Astrocyte (in vitro differentiated cells and primary cell): Measurements from ENCODE around the gene NLRP6. TPM values are rescaled to one million over a fixed set of nuclear protein-coding genes. Genes with fewer than 3 reads are reported as not detected.

Experiments
- DNase-seq: peaks from one replicate; pipeline ENCODE4 v3.0.0-alpha.2; 2010; ENCODE audit warnings: low read depth
- FAIRE-seq: peaks from 2 replicates; lab custom pipeline; 2011; peaks lifted over from hg19 to GRCh38; lab: Jason Lieb, UNC
- H2AFZ ChIP-seq: 2 replicates; pipeline ENCODE4 v1.6.0; 2012; ENCODE audit warnings: low read depth, low read length, inconsistent platforms
- H3K27ac ChIP-seq: 2 replicates; pipeline ENCODE4 v1.5.1; 2011; ENCODE audit warnings: low read depth, low read length, inconsistent platforms
- H3K27me3 ChIP-seq: 2 replicates; pipeline ENCODE4 v1.6.0; 2011; ENCODE audit warnings: low read length, inconsistent platforms; ENCODE audit not compliant: insufficient read depth
- H3K36me3 ChIP-seq: 2 replicates; pipeline ENCODE4 v1.5.1; 2011; ENCODE audit warnings: low read length, inconsistent platforms; ENCODE audit not compliant: insufficient read depth
- H3K4me1 ChIP-seq: 2 replicates; pipeline ENCODE4 v1.5.1; 2011; ENCODE audit warnings: low read length, inconsistent platforms; ENCODE audit not compliant: insufficient read depth
- H3K4me2 ChIP-seq: 2 replicates; pipeline ENCODE4 v1.6.0; 2012; ENCODE audit warnings: low read length, inconsistent platforms
- H3K4me3 ChIP-seq: 2 replicates; pipeline ENCODE4 v1.5.1; 2011; ENCODE audit warnings: low read depth, mild to moderate bottlenecking, low read length, inconsistent platforms; ENCODE audit not compliant: insufficient read depth
- H3K79me2 ChIP-seq: 2 replicates; pipeline ENCODE4 v1.6.0; 2012; ENCODE audit warnings: mild to moderate bottlenecking, low read length, inconsistent platforms; ENCODE audit not compliant: insufficient read depth
- H3K9ac ChIP-seq: 2 replicates; pipeline ENCODE4 v1.6.0; 2012; ENCODE audit warnings: mild to moderate bottlenecking, low read length, inconsistent platforms
- H3K9me3 ChIP-seq: 2 replicates; pipeline ENCODE4 v1.5.1; 2012; ENCODE audit warnings: low read depth, mild to moderate bottlenecking, low read length, inconsistent platforms; ENCODE audit not compliant: insufficient read depth
- H4K20me1 ChIP-seq: 2 replicates; pipeline ENCODE4 v1.6.0; 2012; ENCODE audit warnings: low read length, inconsistent platforms; ENCODE audit not compliant: insufficient read depth
- H3K27ac Mint-ChIP-seq: one replicate; pipeline ENCODE4 v1.8.0; 2021; ENCODE audit warnings: mild to moderate bottlenecking, mixed read lengths; ENCODE audit not compliant: unreplicated experiment
- H3K27me3 Mint-ChIP-seq: one replicate; pipeline ENCODE4 v1.8.0; 2021; ENCODE audit warnings: low read depth, mixed read lengths; ENCODE audit not compliant: unreplicated experiment
- H3K36me3 Mint-ChIP-seq: one replicate; pipeline ENCODE4 v1.8.0; 2021; ENCODE audit warnings: low read depth, mixed read lengths; ENCODE audit not compliant: unreplicated experiment
- H3K4me1 Mint-ChIP-seq: one replicate; pipeline ENCODE4 v1.8.0; 2021; ENCODE audit warnings: low read depth, mixed read lengths; ENCODE audit not compliant: unreplicated experiment
- H3K4me3 Mint-ChIP-seq: one replicate; pipeline ENCODE4 v1.8.0; 2021; ENCODE audit warnings: mild to moderate bottlenecking, moderate library complexity, mixed read lengths; ENCODE audit not compliant: unreplicated experiment
- H3K9me3 Mint-ChIP-seq: one replicate; pipeline ENCODE4 v1.8.0; 2021; ENCODE audit warnings: mild to moderate bottlenecking, mixed read lengths; ENCODE audit not compliant: unreplicated experiment
- EZH2 ChIP-seq: IDR thresholded peaks from 2 replicates; pipeline ENCODE4 v1.6.1; 2012; ENCODE audit warnings: mild to moderate bottlenecking, low read length, inconsistent platforms; ENCODE audit not compliant: insufficient read depth
- total RNA-seq: library from RNA; stranded (reverse); gene quantifications from 2 replicates; pipeline ENCODE4 v1.2.1, GENCODE V29; 2021
- TF ChIP-seq, protein P1 (sequence below): IDR thresholded peaks from 2 replicates; pipeline ENCODE4 v1.5.1; 2011; ENCODE audit warnings: low read depth, mild to moderate bottlenecking, inconsistent platforms, low read length, moderate library complexity; ENCODE audit not compliant: insufficient read depth

The NLRP6 gene
- total RNA-seq, 1 donor from 2014 or later, result not detected

DNA sequence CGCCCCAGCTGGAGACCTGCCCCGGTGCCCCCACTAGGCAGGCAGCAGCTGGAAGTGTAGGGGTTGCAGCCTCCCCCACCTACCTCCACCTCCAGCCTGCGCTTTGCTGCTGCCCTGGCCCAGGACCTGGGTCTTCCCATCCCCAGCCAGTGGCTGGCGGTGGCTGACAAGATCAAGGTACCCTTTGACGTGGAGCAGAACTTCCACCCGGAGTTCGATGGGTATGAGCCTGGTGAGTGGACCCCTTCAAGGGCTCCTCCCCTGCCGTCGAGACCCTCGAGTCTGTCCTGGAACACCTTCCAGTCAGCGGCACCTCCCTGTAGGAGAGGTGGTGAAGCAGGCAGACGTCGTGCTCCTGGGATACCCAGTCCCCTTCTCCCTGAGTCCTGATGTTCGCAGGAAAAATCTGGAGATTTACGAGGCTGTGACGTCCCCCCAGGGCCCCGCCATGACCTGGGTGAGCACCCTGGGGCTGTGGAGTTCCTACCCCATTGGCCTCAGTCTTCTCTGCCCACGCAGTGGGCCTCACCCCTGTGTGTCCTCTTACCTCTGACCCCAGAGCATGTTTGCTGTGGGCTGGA lies 15.2 kb downstream of the NLRP6 start:
- Mint-ChIP-seq H3K4me3 (no peak overlapping the region), H3K36me3 (peaks cover 4% of the 10 kb centered on the region), H3K9me3 (no peaks in the 10 kb centered on the region), H3K4me1 (peaks cover 3% of the 10 kb centered on the region), H3K27me3 (peaks cover 9% of the 10 kb centered on the region), H3K27ac (no peak overlapping the region)
- FAIRE-seq (no peak), DNase-seq (no peak)
- Histone ChIP-seq H2AFZ (no peak overlapping the region), H3K4me3 (no peak overlapping the region), H3K4me1 (peaks cover 2% of the 10 kb centered on the region), H3K79me2 (no peaks in the 10 kb centered on the region), H3K9ac (no peak overlapping the region), H3K4me2 (no peak overlapping the region), H3K9me3 (no peaks in the 10 kb centered on the region), H3K36me3 (no peaks in the 10 kb centered on the region), H4K20me1 (no peaks in the 10 kb centered on the region), H3K27ac (no peak overlapping the region), H3K27me3 (peaks cover 1% of the 10 kb centered on the region)
- no peak for TF ChIP-seq EZH2
- TF ChIP-seq, protein P1, sequence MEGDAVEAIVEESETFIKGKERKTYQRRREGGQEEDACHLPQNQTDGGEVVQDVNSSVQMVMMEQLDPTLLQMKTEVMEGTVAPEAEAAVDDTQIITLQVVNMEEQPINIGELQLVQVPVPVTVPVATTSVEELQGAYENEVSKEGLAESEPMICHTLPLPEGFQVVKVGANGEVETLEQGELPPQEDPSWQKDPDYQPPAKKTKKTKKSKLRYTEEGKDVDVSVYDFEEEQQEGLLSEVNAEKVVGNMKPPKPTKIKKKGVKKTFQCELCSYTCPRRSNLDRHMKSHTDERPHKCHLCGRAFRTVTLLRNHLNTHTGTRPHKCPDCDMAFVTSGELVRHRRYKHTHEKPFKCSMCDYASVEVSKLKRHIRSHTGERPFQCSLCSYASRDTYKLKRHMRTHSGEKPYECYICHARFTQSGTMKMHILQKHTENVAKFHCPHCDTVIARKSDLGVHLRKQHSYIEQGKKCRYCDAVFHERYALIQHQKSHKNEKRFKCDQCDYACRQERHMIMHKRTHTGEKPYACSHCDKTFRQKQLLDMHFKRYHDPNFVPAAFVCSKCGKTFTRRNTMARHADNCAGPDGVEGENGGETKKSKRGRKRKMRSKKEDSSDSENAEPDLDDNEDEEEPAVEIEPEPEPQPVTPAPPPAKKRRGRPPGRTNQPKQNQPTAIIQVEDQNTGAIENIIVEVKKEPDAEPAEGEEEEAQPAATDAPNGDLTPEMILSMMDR, result no peak

DNA sequence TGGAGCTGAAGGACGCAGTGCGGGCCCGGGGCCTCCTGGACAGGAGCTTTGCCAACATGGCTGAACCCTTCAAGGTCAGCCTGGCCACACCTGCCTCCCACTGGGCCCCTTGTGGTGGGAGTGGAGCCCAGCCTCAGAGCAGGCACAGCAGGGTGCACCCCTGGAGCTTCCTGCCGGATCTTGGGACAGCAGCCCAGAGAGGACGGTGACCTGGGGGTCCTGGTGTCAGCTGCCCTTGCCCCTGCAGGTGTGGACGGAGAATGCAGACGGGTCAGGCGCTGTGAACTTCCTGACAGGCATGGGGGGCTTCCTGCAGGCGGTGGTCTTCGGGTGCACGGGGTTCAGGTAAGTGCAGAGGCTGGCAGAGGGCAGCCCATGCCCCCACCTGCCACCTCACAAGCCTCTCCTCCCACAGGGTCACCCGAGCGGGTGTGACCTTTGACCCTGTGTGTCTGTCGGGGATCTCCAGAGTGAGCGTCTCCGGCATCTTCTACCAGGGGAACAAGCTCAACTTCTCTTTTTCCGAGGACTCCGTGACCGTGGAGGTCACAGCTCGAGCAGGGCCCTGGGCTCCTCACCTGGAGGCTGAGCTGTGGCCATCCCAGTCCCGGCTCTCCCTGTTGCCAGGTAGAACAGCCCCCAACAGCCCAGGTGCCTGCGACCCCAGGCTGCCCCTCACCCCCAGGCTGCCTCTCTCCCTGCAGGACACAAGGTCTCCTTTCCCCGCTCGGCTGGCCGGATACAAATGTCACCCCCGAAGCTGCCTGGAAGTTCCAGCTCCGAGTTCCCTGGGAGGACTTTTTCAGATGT lies 15.8 kb downstream of the NLRP6 start:
- DNase-seq (no peak), FAIRE-seq (no peak)
- H3K4me1 ChIP-seq, result no peaks in the 10 kb centered on the region
- H3K79me2 ChIP-seq, result no peaks in the 10 kb centered on the region
- H2AFZ ChIP-seq, result no peak overlapping the region
- H3K9me3 ChIP-seq, result no peaks in the 10 kb centered on the region
- peaks cover 4% of the 10 kb centered on the region for H3K36me3 Mint-ChIP-seq
- no peaks in the 10 kb centered on the region for H3K27me3 ChIP-seq
- no peak overlapping the region for H3K9ac ChIP-seq
- H3K27me3 Mint-ChIP-seq, result peaks cover 9% of the 10 kb centered on the region
- no peak overlapping the region for H3K27ac ChIP-seq
- TF ChIP-seq, protein P1, result no peak
- no peak for TF ChIP-seq EZH2
- H3K36me3 ChIP-seq, result no peaks in the 10 kb centered on the region
- H3K4me1 Mint-ChIP-seq, result peaks cover 3% of the 10 kb centered on the region
- H3K27ac Mint-ChIP-seq, result no peak overlapping the region
- H3K9me3 Mint-ChIP-seq, result no peaks in the 10 kb centered on the region
- H3K4me3 ChIP-seq, result no peak overlapping the region
- H3K4me3 Mint-ChIP-seq, result no peak overlapping the region
- no peaks in the 10 kb centered on the region for H4K20me1 ChIP-seq
- H3K4me2 ChIP-seq, result no peak overlapping the region

DNA sequence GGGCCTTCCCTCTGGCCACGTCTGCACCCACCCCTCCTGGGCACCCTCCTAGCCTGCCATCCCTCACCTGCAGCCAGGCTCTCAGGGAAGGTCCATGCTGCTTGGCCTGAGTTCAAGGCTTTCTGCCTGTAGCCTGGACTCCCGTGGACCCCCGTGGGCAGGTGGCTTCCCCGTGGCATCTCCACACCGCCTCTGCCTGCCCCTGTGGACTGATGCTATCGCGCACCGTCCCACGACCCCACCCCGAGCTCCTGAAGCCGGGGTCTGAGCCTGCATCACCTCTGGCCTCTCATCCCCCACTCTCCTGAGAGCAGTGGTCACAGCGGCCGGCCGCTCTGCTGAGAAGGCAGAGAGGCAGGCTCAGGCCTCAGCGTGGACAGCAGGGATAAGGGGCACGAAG lies 16.6 kb downstream of the NLRP6 start:
- H3K9me3 ChIP-seq, result no peaks in the 10 kb centered on the region
- Mint-ChIP-seq H3K27ac (no peak overlapping the region), H3K9me3 (no peaks in the 10 kb centered on the region), H3K4me3 (no peak overlapping the region), H3K4me1 (peaks cover 3% of the 10 kb centered on the region), H3K27me3 (peaks cover 9% of the 10 kb centered on the region), H3K36me3 (peaks cover 4% of the 10 kb centered on the region)
- no peak overlapping the region for H3K4me3 ChIP-seq
- no peak overlapping the region for H3K9ac ChIP-seq
- no peaks in the 10 kb centered on the region for H3K27me3 ChIP-seq
- no peaks in the 10 kb centered on the region for H3K36me3 ChIP-seq
- DNase-seq, result no peak
- no peaks in the 10 kb centered on the region for H3K79me2 ChIP-seq
- H4K20me1 ChIP-seq, result no peaks in the 10 kb centered on the region
- no peak overlapping the region for H3K27ac ChIP-seq
- no peak for FAIRE-seq
- no peak overlapping the region for H2AFZ ChIP-seq
- H3K4me2 ChIP-seq, result no peak overlapping the region
- TF ChIP-seq EZH2, result no peak
- TF ChIP-seq, protein P1, result no peak
- H3K4me1 ChIP-seq, result no peaks in the 10 kb centered on the region
